Mesothelial cell of epicardium (in vitro differentiated cells): ENCODE measurements around the gene SRPK2. TPM values are rescaled to one million over a fixed set of nuclear protein-coding genes. Genes with fewer than 3 reads are reported as not detected.
"Not testable (repeated sequence)": the region's sequence is repeated elsewhere in the genome, so short reads cannot be mapped to it uniquely, and the experiment has no call there.

ENCODE experiments used
- DNase-seq, 2 experiments: peaks; one replicate each; pipeline ENCODE4 v3.0.0; 2021; ENCODE audit warnings: low spot score in 2 of 2; ENCODE audit not compliant: unreplicated experiment in 2 of 2
- H3K27ac Mint-ChIP-seq: 2 replicates; pipeline ENCODE4 v1.8.0; 2021; ENCODE audit warnings: mixed read lengths
- H3K27me3 Mint-ChIP-seq: 2 replicates; pipeline ENCODE4 v1.8.0; 2021; ENCODE audit warnings: low read depth, mixed read lengths
- H3K36me3 Mint-ChIP-seq: 2 replicates; pipeline ENCODE4 v1.8.0; 2021; ENCODE audit warnings: mixed read lengths
- H3K4me1 Mint-ChIP-seq: 2 replicates; pipeline ENCODE4 v1.8.0; 2021; ENCODE audit warnings: mixed read lengths
- H3K4me3 Mint-ChIP-seq: 2 replicates; pipeline ENCODE4 v1.8.0; 2021; ENCODE audit warnings: mild to moderate bottlenecking, moderate library complexity, mixed read lengths
- H3K9me3 Mint-ChIP-seq: 2 replicates; pipeline ENCODE4 v1.8.0; 2021; ENCODE audit warnings: mixed read lengths
- CTCF ChIP-seq: fragments of 200-600 bp; sonication (generic); IDR thresholded peaks from one replicate; pipeline ENCODE4 v1.5.0; 2021; ENCODE audit warnings: antibody characterized with exemption; ENCODE audit not compliant: unreplicated experiment
- total RNA-seq: library from RNA; stranded (reverse); gene quantifications from 3 replicates; pipeline ENCODE4 v1.2.1, GENCODE V29; 2021

Gene SRPK2
- total RNA-seq, 1 donor from 2014 or later = 51.4 TPM

- no peak for TF ChIP-seq CTCF
- Mint-ChIP-seq H3K4me3 (no peak overlapping the region), H3K9me3 (peaks cover 10% of the 10 kb centered on the region), H3K27me3 (no peaks in the 10 kb centered on the region), H3K4me1 (peaks cover 3% of the 10 kb centered on the region), H3K36me3 (peaks cover 12% of the 10 kb centered on the region), H3K27ac (no peak overlapping the region)
- DNase-seq = no peak
Observed at GRCh38 chr7:105325216-105325904, 63.4 kb downstream of the SRPK2 start.

GRCh38 chr7:105324606-105325005 is 64.1 kb downstream of the SRPK2 start:
- H3K27ac Mint-ChIP-seq, H3K4me1 Mint-ChIP-seq, DNase-seq, H3K27me3 Mint-ChIP-seq, H3K4me3 Mint-ChIP-seq: not testable (repeated sequence)
- Mint-ChIP-seq H3K9me3 (peaks cover 10% of the 10 kb centered on the region), H3K36me3 (peaks cover 12% of the 10 kb centered on the region)

GRCh38 chr7:105323366-105323765 is 65.4 kb downstream of the SRPK2 start:
- H3K4me3 Mint-ChIP-seq = no peak overlapping the region
- peaks cover 10% of the 10 kb centered on the region for H3K4me1 Mint-ChIP-seq
- no peak for TF ChIP-seq CTCF
- peaks cover 12% of the 10 kb centered on the region for H3K36me3 Mint-ChIP-seq
- no peak overlapping the region for H3K27ac Mint-ChIP-seq
- H3K27me3 Mint-ChIP-seq = no peaks in the 10 kb centered on the region
- DNase-seq = no peak
- H3K9me3 Mint-ChIP-seq = peaks cover 10% of the 10 kb centered on the region

- no peak overlapping the region for H3K4me3 Mint-ChIP-seq
- DNase-seq = no peak
- H3K27me3 Mint-ChIP-seq = no peaks in the 10 kb centered on the region
Observed at GRCh38 chr7:105322655-105323277, 66.0 kb downstream of the SRPK2 start.

GRCh38 chr7:105321754-105322455 is 66.8 kb downstream of the SRPK2 start:
- Mint-ChIP-seq H3K27me3 (no peaks in the 10 kb centered on the region), H3K27ac (no peak overlapping the region), H3K4me3 (no peak overlapping the region), H3K4me1 (peaks cover 12% of the 10 kb centered on the region), H3K9me3 (peaks cover 10% of the 10 kb centered on the region), H3K36me3 (peaks cover 12% of the 10 kb centered on the region)
- no peak for DNase-seq
- TF ChIP-seq CTCF = no peak

More at GRCh38 chr7:105322655-105323277, 66.0 kb downstream of the SRPK2 start:
- TF ChIP-seq CTCF = no peak
- Mint-ChIP-seq H3K4me1 (peaks cover 10% of the 10 kb centered on the region), H3K9me3 (peaks cover 10% of the 10 kb centered on the region), H3K27ac (no peak overlapping the region), H3K36me3 (peaks cover 12% of the 10 kb centered on the region)

- no peak for DNase-seq
- Mint-ChIP-seq H3K9me3 (peaks cover 10% of the 10 kb centered on the region), H3K4me1 (peaks cover 20% of the 10 kb centered on the region), H3K36me3 (peaks cover 12% of the 10 kb centered on the region), H3K4me3 (no peak overlapping the region), H3K27me3 (no peaks in the 10 kb centered on the region), H3K27ac (no peak overlapping the region)
- no peak for TF ChIP-seq CTCF
Observed at GRCh38 chr7:105320896-105321295, 67.8 kb downstream of the SRPK2 start.
